AG04450 (cell line): ENCODE measurements around the gene NPAT. TPM values are rescaled to one million over a fixed set of nuclear protein-coding genes. Genes with fewer than 3 reads are reported as not detected.

ENCODE experiments used
- CTCF ChIA-PET: fragments of 300-600, 350-600 bp; formaldehyde crosslinking; extraction: SDS; loops from one replicate; lab custom pipeline; 2022; ENCODE audit warnings: antibody characterized with exemption, inconsistent platforms; lab: Charles Lee
- POLR2A ChIA-PET: fragments of 350-600 bp; formaldehyde crosslinking; extraction: SDS; loops from one replicate; lab custom pipeline; 2021; ENCODE audit warnings: antibody characterized with exemption, inconsistent platforms; lab: Yijun Ruan, JAX
- DNase-seq: peaks from one replicate; pipeline ENCODE4 v3.0.0-alpha.2; 2011; ENCODE audit warnings: low read depth, low spot score
- H3K27ac ChIP-seq: one replicate; pipeline ENCODE4 v1.5.1; 2012; ENCODE audit warnings: low read depth, low read length, control low read depth
- H3K27me3 ChIP-seq: one replicate; pipeline ENCODE4 v1.6.0; 2012; ENCODE audit warnings: low read length; ENCODE audit not compliant: control insufficient read depth, insufficient read depth
- H3K4me3 ChIP-seq: 2 replicates; pipeline ENCODE4 v1.5.1; 2011; ENCODE audit warnings: mild to moderate bottlenecking, low read depth, low read length, control low read depth
- H3K9me3 ChIP-seq: 2 replicates; pipeline ENCODE4 v1.5.1; 2012; ENCODE audit warnings: low read length; ENCODE audit not compliant: control insufficient read depth, insufficient read depth
- CTCF ChIP-seq: IDR thresholded peaks from 2 replicates; pipeline ENCODE4 v1.5.1; 2011; ENCODE audit warnings: low read depth, low read length, control low read depth, inconsistent platforms
- polyA plus RNA-seq: library from polyadenylated mRNA; depleted of rRNA; stranded (reverse); fragments of >200 nt; gene quantifications from 2 replicates; pipeline ENCODE4 v1.2.3, GENCODE V29; 2011

NPAT gene
- polyA plus RNA-seq, 1 experiment: 9.9 TPM

- Histone ChIP-seq H3K9me3 (no peaks in the 10 kb centered on the region), H3K27me3 (no peaks in the 10 kb centered on the region), H3K4me3 (no peak overlapping the region), H3K27ac (no peak overlapping the region)
- no peak for TF ChIP-seq CTCF
- POLR2A ChIA-PET: no interaction called here
- CTCF ChIA-PET: no interaction called here
- no peak for DNase-seq
Observed at GRCh38 chr11:108242422-108242821, 20.0 kb upstream of the NPAT start.

GRCh38 chr11:108241330-108242037 lies 19.0 kb upstream of the NPAT start:
- DNase-seq: no peak
- CTCF ChIA-PET: interaction anchor here (1.4 kb wide), 1 partner anchor 18 kb away, joined by 7 read pairs; the partner anchor contains the start of gene ATM

GRCh38 chr11:108239076-108239475 lies 16.6 kb upstream of the NPAT start:
- TF ChIP-seq CTCF: no peak
- ChIA-PET CTCF (interaction anchor here (0.9 kb wide), 1 partner anchor 16 kb away, joined by 3 read pairs; the partner anchor contains the start of gene ATM), POLR2A (no interaction called here)

More at GRCh38 chr11:108241330-108242037, 19.0 kb upstream of the NPAT start:
- Histone ChIP-seq H3K9me3 (no peaks in the 10 kb centered on the region), H3K27me3 (no peaks in the 10 kb centered on the region), H3K4me3 (no peak overlapping the region), H3K27ac (no peak overlapping the region)
- POLR2A ChIA-PET: no interaction called here
- no peak for TF ChIP-seq CTCF

GRCh38 chr11:108237058-108237481 lies 14.6 kb upstream of the NPAT start:
- ChIA-PET CTCF (interaction anchor here (0.6 to 1.9 kb wide), 3 partner anchors 14 to 83 kb away, joined by 3 to 9 read pairs (median 5); partner anchors contain the start of genes ATM and NPAT), POLR2A (interaction anchor here (1.0 kb wide), 1 partner anchor 14 kb away, joined by 5 read pairs; the partner anchor contains the start of genes ATM and NPAT)
- Histone ChIP-seq H3K27me3 (no peaks in the 10 kb centered on the region), H3K4me3 (no peak overlapping the region), H3K9me3 (no peaks in the 10 kb centered on the region), H3K27ac (no peak overlapping the region)
- TF ChIP-seq CTCF: no peak
- DNase-seq: no peak

More at GRCh38 chr11:108239076-108239475, 16.6 kb upstream of the NPAT start:
- Histone ChIP-seq H3K4me3 (no peak overlapping the region), H3K27ac (no peak overlapping the region), H3K27me3 (no peaks in the 10 kb centered on the region), H3K9me3 (no peaks in the 10 kb centered on the region)
- no peak for DNase-seq

GRCh38 chr11:108235633-108236032 lies 13.2 kb upstream of the NPAT start:
- Histone ChIP-seq H3K9me3 (no peaks in the 10 kb centered on the region), H3K4me3 (no peak overlapping the region), H3K27me3 (no peaks in the 10 kb centered on the region), H3K27ac (no peak overlapping the region)
- CTCF ChIA-PET: interaction anchor here (1.2 to 1.9 kb wide), 2 partner anchors 12 kb away, joined by 3 to 9 read pairs; partner anchors contain the start of genes ATM and NPAT
- no peak for DNase-seq
- POLR2A ChIA-PET: interaction anchor here (0.5 kb wide), 1 partner anchor 26 kb away, joined by 5 read pairs; no protein-coding TSS in a partner anchor
- TF ChIP-seq CTCF: no peak
